SK-N-DZ (cell line): ENCODE data around the gene HSH2D.
"Not testable (repeated sequence)": the region's sequence is repeated elsewhere in the genome, so short reads cannot be mapped to it uniquely, and the experiment has no call there.

Experiments used
- DNase-seq: peaks from one replicate; pipeline ENCODE4 v3.0.0-alpha.2; 2015; ENCODE audit warnings: low spot score

The HSH2D gene

DNA sequence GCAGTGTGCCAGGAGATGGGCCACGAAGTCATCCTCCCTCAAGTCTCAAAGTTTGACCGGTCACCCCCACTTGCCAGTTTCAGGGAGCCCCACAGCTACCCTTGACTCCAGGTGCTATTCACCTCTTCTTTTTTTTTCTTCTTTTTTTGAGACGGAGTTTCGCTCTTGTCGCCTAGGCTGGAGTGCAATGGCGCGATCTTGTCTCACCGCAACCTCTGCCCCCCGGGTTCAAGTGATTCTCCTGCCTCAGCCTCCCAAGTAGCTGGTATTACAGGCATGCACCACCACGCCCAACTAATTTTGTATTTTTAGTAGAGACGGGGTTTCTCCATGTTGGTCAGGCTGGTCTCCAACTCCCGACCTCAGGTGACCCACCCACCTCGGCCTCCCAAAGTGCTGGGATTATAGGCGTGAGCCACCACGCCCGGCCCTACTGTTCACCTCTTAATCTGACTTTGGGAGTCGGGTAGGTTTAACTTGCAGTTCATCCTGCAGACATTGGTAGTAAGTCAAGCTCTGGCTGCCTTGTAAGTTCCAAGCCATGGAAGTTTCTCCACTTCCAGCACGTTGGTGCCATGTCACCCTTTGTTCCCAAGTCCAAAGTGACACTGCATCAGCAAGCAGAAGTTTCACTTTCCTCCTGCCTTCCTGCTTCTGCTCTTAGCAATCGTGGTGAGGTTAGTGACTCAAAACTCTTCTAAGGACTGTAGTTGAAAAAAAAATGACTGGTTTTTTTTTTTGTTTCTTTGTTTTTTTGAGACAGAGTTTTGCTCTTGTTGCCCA, 24.2 kb upstream of the HSH2D start:
- not testable (repeated sequence) for DNase-seq

DNA sequence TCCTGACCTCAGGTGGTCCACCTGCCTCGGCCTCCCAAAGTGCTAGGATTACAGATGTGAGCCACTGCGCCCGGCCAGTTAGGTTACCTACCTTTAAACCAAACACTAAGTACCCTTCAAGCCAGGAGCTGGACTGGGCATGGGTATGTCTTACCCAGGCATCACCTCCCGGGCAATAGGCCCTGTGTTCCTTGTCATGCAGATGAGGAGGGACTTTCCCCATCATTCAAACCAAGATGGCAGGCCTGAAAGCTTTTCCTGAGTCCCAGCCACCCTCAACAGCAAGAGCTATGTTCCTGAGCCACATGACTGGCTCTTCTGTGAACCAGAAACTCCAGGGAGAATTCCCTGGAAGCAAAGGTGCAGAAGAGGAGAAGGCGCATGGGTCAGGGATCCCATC, 22.3 kb upstream of the HSH2D start:
- no peak for DNase-seq

DNA sequence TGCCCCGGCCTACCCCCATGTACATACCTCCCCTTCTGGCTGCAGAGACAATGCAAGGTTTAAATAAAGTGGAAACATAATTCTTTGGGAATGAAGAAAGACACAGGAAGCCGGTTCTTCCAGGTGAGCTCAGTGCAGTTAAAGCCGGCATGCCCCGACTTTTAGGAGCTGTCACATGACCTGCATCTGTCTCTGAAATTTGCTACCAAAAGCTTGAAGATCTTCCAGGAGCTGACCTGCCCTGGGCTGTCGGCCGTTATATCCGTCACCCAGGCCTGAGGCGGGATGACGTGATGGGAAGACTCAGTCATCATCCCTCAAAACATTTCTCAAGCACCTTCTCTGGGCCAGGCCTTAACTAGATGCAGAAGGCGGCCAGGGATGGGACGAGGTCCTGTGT, 21.5 kb upstream of the HSH2D start:
- DNase-seq: no peak

DNA sequence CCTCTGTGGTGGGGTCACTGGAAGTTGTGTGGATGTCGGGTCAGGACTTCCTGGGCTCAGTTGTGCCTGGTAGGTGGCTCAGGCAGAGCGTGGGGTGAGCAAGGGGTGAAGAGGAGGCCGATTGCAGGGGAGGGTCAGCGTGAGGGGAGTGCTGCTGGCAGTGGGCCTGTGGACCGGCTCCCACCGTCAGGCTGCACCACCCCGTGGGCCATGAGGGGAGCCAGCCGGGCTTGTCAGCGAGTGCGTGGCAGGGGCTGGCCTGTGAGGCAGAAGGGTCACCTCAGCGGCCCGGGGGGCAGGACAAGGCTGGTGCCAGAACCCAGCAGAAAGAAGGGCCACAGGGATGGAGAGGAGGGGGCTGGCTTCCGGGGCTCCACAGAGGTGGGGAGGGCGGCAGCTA, 18.5 kb upstream of the HSH2D start:
- DNase-seq: no peak

DNA sequence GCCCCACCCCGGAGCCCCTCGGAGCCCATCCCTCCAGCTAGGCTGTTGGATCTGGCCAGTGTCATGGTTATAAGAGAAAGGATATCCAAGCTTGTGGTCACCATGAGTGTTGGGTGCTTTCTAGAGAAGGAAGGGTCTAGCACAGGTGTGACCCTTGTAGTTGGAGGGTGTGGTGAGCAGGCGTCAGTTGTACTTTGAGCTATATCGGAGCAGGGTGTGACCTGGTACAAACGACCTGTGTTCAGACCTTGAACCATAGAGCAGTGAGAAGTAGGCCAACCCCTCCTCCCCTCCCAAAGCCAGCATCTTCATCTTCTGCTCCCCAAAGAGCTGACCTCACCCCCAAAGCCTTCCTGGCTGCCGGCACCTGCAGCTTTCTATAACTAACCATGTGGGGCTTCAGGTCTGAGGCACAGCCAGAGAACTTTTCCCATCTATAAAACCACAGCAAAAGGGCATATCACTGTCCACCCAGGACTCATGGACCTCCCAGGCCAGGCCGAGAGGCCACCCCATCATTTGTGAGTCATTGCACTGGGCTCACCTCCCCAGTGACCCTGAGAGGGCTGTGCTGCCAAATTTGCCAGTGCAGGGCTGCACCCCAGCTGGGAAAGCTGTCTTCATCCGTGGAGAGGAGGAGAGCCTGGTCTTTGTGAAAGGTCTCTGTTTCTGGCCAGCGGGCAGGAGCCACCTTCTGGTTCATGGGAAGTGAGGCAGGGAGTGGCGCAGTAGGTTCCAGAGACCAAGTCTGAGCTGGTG, 17.6 kb upstream of the HSH2D start:
- no peak for DNase-seq

DNA sequence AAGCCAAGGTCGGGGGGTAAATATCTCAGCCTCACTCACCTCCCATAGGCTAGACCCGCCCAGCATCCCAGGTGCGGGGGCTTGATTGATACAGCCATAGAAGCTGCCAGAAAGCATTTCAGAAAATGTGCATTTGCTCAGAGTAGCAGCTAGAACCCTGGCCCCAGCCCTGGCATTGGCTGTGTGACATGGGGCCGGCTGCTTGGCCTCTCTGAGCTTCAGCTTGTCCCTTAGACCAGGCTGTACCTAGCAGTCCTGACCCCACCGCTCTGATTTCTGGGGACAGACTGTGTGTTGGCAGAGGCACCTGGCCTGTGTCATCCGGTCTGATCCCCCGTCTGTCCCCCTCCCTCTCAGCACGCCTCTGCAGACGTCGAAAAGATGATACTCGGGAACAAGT, 16.4 kb upstream of the HSH2D start:
- no peak for DNase-seq

DNA sequence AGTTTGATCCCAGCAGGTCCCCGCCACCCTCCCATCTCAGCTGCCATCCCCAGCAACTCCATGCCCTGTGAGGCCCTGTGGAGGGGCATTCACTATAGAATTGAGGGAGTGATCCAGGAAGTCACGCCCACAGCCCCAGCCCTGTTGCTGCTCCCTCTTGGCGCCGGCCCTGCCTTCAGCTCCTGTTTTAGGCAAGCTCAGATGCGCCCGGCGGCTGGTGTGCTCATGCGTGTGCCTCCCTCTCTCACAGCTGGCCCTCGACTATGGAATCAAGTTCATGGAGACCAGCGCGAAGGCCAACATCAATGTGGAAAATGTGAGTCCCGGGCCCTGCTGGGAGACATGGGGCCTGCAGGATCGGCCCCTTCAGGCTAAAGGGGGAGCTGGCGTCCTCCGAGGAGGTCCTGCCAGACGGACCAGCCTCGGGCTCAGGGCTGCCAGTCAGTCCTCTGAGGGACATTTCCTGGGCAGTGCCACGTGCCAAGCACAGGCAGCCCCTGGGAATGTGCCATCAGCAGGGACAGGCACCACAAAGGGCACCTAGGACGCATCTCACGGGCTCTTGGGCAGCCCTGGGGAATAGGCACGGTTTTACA, 15.6 kb upstream of the HSH2D start:
- no peak for DNase-seq

DNA sequence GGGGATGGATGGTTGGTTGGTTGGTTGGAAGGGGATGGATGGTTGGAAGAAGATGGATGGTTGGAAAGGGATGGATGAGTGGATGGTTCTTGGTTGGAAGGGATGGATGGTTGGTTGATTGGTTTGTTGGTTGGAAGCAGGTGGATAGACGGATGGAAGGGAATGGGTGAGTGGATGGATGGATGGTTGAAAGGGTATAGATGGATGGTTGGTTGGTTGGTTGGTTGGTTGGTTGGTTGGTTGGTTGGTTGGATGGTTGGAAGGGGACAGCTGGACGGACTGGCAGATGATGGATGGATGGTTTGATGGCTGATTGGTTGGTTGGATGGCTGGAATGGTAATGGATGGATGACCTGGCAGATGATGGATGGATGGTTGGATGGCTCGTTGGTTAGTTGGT, 11.8 kb upstream of the HSH2D start:
- no peak for DNase-seq

DNA sequence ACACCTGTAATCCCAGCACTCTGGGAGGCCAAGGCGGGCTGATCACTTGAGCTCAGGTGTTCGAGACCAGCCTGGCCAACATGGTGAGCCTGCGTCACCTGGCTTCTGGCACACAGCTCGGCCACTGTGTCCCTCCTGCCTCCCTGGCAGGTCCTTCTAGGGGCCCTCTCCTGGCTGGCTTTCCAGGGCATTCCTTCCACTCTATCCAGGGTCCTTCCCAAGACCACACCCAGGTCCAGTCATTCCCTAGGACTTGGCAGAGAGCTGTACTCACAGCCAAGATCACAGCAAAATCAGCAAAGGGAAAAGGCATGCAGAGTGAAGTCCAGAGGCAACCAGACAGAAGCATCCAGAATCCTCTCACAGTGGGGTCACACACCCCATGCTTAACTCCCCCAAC, 9.7 kb upstream of the HSH2D start:
- no peak for DNase-seq

DNA sequence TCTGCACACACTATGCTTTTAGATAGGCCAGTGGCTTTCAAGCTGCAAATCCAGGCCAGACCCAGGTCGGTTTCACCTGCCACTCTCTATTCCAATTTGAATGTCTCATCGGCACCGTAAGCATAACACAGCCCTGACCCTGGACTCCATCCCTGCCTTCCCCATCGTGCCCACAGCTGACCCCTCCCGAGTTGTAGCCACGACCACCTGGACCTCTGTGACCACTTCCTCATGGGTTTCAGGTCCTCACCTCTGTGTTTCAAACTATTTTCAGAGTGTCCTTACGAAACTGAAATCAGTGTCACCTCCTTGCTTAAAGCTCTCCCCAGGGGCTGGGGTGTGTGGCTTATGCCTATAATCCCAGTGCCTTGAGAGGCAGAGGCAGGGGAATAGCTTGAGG, 9.0 kb upstream of the HSH2D start:
- no peak for DNase-seq

DNA sequence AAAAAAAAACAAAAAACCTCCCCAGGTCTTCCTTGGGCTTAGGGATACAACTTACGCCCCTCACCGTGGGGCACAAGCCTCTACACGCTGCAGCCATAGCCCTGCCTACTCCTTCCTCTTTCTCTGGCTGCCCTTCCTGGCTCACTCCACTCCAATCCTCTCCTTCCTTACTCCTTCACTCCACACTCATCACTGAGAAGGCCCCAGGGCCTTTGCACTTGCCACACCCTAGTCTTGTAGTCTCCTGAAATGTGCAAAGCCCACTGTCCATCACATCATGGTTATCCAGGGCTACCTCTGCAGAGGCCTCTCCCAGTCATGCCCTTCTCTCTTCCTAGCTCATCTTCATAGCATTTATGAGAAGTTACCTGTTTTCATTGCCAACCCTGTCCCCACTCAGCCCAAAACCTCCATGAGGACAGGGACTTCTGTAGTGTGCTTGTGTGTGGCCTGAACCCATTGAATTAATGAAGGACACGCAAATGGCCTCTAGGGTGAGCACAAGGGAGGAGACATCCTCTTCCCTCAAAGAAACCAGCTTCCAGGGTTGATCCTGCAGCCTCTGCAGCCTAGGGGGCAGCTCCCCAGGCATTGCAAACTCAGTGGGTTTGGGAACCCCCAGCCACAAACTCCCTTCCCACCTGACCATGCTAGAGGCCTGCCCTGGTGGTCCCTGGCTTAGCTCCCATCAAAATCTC, 7.9 kb upstream of the HSH2D start:
- no peak for DNase-seq

DNA sequence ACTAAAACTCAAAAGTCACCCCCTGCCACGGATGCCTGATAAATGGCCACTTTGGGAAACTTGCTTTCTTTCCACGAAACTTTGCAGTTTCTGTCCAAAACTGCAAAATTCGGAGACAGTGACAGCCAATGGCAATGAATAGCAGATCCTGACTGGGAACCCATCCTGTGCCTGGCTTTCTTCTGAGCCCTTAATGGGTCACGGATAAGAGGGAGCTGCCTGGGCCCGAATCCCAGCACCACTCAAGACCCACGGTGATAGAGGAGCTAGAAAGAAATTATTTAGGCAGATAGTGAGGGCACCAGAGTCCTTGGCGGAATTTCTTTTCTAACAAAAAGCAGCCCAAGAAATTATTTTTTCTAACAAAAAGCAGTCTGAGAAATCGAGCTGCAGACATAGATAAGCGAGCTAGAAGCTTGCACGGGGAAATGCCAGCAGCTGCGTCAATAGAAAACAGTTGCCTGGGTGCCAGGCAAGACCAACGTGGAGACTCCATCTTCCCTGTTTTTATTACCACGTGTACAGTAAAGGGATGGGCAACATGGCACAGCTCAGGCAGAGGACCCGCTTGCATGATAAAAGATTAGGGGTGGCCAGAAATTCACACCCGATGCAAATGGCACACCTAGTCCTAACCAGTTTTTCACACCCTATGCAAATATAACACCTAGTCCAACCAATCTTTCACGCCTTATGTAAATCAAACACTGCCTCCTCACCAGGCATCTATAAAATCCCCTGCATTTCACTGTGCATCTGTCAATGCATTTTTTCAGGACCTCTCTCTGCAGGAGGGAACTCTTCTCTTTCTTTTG, 7.1 kb upstream of the HSH2D start:
- no peak for DNase-seq

DNA sequence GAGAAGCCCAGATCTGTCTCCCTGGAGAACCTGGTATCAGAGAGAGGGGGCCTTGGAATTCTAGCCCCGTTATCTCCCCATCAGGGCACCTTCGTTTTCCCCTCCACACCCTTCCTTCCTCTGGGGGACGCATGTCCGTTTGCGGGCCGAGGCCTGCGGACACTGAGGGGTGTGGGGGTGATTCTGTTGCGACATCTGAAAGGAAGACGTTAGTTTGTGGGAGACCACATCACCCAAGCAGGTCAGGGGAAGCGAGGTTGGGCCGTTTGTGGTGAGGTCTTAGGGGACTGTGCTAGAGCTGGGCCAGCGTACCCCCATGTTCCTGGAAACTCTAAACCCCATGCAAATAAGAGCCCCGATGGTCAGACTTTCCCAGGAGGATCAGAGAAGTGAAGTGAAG, 3.7 kb upstream of the HSH2D start:
- DNase-seq: no peak

DNA sequence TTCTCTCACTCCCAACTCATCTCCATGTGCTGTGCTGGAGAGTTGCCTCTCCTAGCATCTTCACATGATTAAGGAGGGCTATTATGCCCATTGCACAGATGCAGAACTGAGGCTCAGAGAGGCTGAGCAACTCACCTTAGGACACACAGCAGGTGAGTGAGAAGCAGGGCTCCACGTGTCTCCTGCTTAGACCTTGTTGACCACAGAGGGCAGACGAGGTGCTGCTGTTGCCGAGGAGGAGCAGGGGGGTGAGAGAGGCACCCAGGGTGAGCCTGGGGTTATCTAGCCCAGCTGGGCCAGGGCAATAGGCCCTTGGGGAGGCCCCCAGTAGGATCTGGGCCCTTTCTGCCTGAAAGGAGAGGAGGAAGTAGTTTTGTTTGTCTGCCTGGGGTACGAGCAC, 2.4 kb upstream of the HSH2D start:
- no peak for DNase-seq

DNA sequence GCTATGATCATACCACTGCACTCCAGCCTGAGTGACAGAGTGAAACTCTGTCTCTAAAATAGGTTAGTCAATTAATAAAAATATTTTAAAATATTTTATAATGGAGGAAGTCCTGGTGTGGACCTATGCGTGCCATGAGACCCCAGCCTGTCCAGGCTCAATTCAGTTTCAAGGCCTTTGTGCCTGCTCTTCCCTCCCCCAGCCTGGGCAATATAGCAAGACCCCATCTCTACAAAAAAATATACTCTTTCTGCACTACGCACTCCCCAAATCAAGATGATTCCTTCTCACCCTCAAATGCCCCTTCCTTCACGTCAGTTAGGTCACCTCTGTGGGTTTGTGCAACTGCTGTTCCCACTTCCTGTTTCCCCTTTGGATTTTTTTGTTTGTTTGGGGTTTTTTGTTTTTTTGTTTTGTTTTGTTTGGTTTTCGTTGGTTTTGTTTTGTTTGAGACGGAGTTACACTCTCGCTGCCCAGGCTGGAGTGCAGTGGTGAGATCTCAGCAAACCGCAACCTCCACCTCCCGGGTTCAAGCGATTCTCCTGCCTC, 1.4 kb upstream of the HSH2D start:
- DNase-seq: no peak

DNA sequence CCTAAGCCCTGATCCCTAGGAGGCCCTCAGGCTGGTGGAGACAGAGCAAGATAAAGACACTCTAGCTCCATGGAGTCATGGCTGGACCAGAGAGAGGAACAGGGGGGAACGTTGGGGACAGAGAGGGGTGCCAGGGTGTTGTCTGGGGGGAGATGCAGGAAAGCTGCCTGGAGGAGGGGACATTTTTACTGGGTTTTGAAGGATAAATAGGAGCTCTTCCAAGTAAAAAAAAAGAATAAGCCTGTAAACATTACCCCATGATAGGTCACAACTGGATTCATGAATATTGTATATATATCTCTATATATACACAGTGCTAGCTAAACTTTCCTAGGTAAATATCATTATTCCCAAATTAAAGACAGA, 714 bp downstream of the HSH2D start:
- DNase-seq: no peak

DNA sequence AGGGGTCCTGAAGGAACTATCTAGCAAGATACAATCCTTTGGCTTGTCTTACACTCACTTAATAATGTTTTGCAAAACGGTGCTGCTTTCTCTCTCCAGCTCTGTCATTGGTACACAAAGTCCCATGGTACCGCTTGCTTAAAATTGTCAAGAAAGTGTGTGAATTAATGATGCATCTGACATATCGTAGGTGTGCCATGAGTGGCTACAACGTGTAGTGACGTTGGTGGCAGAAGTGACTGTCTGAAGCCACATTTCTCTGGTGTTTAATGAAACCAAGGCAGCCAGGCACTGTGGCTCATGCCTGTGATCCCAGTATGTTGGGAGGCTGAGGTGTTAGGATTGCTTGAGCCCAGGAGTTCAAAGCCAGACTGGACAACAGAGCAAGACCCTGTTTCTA, 2.6 kb downstream of the HSH2D start:
- DNase-seq: no peak

DNA sequence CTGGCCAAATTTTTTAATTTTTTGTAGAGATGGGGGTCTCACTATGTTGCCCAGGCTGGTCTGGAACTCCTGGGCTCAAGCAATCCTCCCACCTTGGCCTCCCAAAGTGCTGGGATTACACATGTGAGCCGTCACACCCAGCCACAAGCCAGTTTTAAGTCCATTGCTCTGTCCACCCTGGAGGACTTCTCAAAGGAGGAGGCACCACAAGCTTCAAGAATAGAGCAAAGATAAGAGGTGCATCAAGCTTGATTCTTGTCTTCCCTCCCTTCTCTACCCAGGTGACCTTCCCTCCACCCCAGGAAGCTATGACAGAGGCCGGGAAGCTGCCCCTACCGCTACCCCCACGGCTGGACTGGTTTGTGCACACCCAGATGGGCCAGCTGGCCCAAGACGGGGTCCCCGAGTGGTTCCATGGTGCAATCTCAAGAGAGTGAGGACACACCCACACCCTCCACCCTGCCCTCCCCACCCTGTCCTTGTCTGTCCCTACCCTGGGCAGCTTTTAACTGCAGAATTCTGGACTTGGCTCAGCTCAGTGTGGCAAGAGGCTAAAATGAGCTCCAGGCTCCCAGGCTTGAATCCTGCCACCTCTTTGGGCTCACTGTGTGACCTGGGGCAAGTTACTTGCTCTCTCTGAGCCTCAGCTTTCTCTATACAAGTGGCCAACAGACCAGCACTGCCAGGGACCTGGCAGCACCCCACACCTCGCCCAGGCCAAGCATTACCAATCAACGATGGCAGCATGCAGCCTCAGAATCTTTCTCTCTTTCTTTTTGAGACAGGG, 5.2 kb downstream of the HSH2D start:
- DNase-seq: no peak

DNA sequence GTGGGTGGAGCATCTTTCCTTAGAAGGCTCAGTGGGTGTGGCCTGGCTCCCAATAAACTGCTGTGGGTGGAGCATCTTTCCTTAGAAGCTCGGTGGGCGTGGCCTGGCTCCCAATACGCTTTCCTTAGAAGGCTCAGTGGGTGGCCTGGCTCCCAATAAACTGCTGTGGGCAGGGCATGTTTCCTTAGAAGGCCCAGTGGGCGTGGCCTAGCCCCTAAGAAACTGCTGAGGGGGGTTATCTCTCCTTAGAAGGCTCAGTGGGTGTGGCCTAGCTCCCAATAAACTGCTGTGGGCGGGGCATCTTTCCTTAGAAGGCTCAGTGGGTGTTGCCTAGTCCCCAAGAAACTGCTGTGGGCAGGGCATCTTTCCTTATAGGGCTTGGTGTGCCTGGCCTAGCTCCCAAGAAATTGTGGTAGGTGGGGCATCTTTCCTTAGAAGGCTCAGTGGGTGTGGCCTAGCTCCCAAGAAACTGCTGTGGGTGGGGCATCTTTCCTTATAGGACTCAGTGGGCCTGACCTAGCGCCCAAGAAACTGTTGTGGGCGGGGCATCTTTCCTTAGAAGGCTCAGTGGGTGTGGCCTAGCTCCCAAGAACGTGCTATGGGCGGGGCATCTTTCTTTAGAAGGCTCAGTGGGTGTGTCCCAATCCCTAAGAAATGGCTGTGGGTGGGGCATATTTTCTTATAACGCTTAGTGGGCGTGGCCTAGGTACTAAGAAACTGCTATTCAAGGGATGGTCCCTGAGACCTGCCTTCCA, 10.3 kb downstream of the HSH2D start:
- DNase-seq: peak; percentile 8

DNA sequence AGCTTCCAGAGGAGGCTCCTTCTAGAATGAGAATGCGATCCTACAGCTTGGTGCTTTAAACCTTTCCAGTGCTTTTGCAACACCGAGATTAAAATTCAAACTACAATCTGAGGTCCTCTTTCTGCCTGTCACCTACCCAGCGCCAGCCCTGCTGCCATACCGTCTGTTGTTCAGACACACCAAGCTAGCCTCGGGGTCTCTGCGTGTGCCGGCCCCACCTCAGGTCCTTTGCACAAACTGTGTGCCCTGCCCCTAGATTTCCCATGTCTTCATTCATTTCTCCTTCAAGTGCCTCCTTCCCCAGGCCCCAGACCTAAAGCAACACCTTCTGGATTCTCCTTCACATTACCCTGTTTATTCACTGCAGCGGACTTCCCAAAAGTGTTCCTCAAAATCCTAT, 11.1 kb downstream of the HSH2D start:
- DNase-seq: no peak
